Astrocyte (in vitro differentiated cells and primary cell): ENCODE data around the gene ECT2. TPM values are rescaled to one million over a fixed set of nuclear protein-coding genes. Genes with fewer than 3 reads are reported as not detected.

Source experiments
- DNase-seq: peaks from one replicate; pipeline ENCODE4 v3.0.0-alpha.2; 2010; ENCODE audit warnings: low read depth
- FAIRE-seq: peaks from 2 replicates; lab custom pipeline; 2011; peaks lifted over from hg19 to GRCh38; lab: Jason Lieb, UNC
- H2AFZ ChIP-seq: 2 replicates; pipeline ENCODE4 v1.6.0; 2012; ENCODE audit warnings: low read depth, low read length, inconsistent platforms
- H3K27ac ChIP-seq: 2 replicates; pipeline ENCODE4 v1.5.1; 2011; ENCODE audit warnings: low read depth, low read length, inconsistent platforms
- H3K27me3 ChIP-seq: 2 replicates; pipeline ENCODE4 v1.6.0; 2011; ENCODE audit warnings: low read length, inconsistent platforms; ENCODE audit not compliant: insufficient read depth
- H3K36me3 ChIP-seq: 2 replicates; pipeline ENCODE4 v1.5.1; 2011; ENCODE audit warnings: low read length, inconsistent platforms; ENCODE audit not compliant: insufficient read depth
- H3K4me1 ChIP-seq: 2 replicates; pipeline ENCODE4 v1.5.1; 2011; ENCODE audit warnings: low read length, inconsistent platforms; ENCODE audit not compliant: insufficient read depth
- H3K4me2 ChIP-seq: 2 replicates; pipeline ENCODE4 v1.6.0; 2012; ENCODE audit warnings: low read length, inconsistent platforms
- H3K4me3 ChIP-seq: 2 replicates; pipeline ENCODE4 v1.5.1; 2011; ENCODE audit warnings: low read depth, mild to moderate bottlenecking, low read length, inconsistent platforms; ENCODE audit not compliant: insufficient read depth
- H3K79me2 ChIP-seq: 2 replicates; pipeline ENCODE4 v1.6.0; 2012; ENCODE audit warnings: mild to moderate bottlenecking, low read length, inconsistent platforms; ENCODE audit not compliant: insufficient read depth
- H3K9ac ChIP-seq: 2 replicates; pipeline ENCODE4 v1.6.0; 2012; ENCODE audit warnings: mild to moderate bottlenecking, low read length, inconsistent platforms
- H3K9me3 ChIP-seq: 2 replicates; pipeline ENCODE4 v1.5.1; 2012; ENCODE audit warnings: low read depth, mild to moderate bottlenecking, low read length, inconsistent platforms; ENCODE audit not compliant: insufficient read depth
- H4K20me1 ChIP-seq: 2 replicates; pipeline ENCODE4 v1.6.0; 2012; ENCODE audit warnings: low read length, inconsistent platforms; ENCODE audit not compliant: insufficient read depth
- H3K27ac Mint-ChIP-seq: one replicate; pipeline ENCODE4 v1.8.0; 2021; ENCODE audit warnings: mild to moderate bottlenecking, mixed read lengths; ENCODE audit not compliant: unreplicated experiment
- H3K27me3 Mint-ChIP-seq: one replicate; pipeline ENCODE4 v1.8.0; 2021; ENCODE audit warnings: low read depth, mixed read lengths; ENCODE audit not compliant: unreplicated experiment
- H3K36me3 Mint-ChIP-seq: one replicate; pipeline ENCODE4 v1.8.0; 2021; ENCODE audit warnings: low read depth, mixed read lengths; ENCODE audit not compliant: unreplicated experiment
- H3K4me1 Mint-ChIP-seq: one replicate; pipeline ENCODE4 v1.8.0; 2021; ENCODE audit warnings: low read depth, mixed read lengths; ENCODE audit not compliant: unreplicated experiment
- H3K4me3 Mint-ChIP-seq: one replicate; pipeline ENCODE4 v1.8.0; 2021; ENCODE audit warnings: mild to moderate bottlenecking, moderate library complexity, mixed read lengths; ENCODE audit not compliant: unreplicated experiment
- H3K9me3 Mint-ChIP-seq: one replicate; pipeline ENCODE4 v1.8.0; 2021; ENCODE audit warnings: mild to moderate bottlenecking, mixed read lengths; ENCODE audit not compliant: unreplicated experiment
- CTCF ChIP-seq: IDR thresholded peaks from 2 replicates; pipeline ENCODE4 v1.5.1; 2011; ENCODE audit warnings: low read depth, mild to moderate bottlenecking, inconsistent platforms, low read length, moderate library complexity; ENCODE audit not compliant: insufficient read depth
- EZH2 ChIP-seq: IDR thresholded peaks from 2 replicates; pipeline ENCODE4 v1.6.1; 2012; ENCODE audit warnings: mild to moderate bottlenecking, low read length, inconsistent platforms; ENCODE audit not compliant: insufficient read depth
- total RNA-seq: library from RNA; stranded (reverse); gene quantifications from 2 replicates; pipeline ENCODE4 v1.2.1, GENCODE V29; 2021

Gene ECT2
- total RNA-seq, 1 donor from 2014 or later = 16.4 TPM

DNA sequence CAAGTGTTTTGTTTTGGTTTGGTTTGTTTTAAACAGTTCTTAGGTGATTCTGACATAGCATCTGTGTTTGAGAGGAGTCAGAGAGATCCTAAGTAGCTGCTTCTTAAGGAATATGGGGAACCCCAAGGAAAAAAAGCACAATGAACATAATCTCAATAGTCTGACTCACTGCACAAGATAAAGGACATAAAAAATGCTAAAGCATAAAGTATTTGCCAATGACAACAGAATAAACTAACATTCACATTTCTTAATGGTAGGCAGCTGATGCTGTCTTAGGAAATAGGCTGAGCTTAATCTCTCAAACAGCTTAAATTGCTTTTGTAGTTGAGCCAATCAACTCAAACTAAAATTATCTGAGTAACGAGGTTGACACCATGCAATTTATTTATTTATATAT lies 42.6 kb upstream of the ECT2 start:
- Histone ChIP-seq H3K27me3 (no peaks in the 10 kb centered on the region), H3K79me2 (peaks cover 71% of the 10 kb centered on the region), H3K4me1 (peaks cover 13% of the 10 kb centered on the region), H3K4me2 (peak overlapping the region; percentile 16), H3K9ac (peak overlapping the region; percentile 33), H4K20me1 (peaks cover 24% of the 10 kb centered on the region), H3K9me3 (no peaks in the 10 kb centered on the region), H2AFZ (no peak overlapping the region), H3K27ac (peak overlapping the region; percentile 43), H3K36me3 (no peaks in the 10 kb centered on the region), H3K4me3 (no peak overlapping the region)
- Mint-ChIP-seq H3K4me3 (no peak overlapping the region), H3K36me3 (no peaks in the 10 kb centered on the region), H3K4me1 (peaks cover 8% of the 10 kb centered on the region), H3K27ac (no peak overlapping the region), H3K9me3 (no peaks in the 10 kb centered on the region), H3K27me3 (no peaks in the 10 kb centered on the region)
- DNase-seq (peak; percentile 79), FAIRE-seq (no peak)
- TF ChIP-seq CTCF (no peak), EZH2 (no peak)

- FAIRE-seq = no peak
- H3K4me3 ChIP-seq = peak overlapping the region; percentile 82
- peak overlapping the region; percentile 89 for H3K9ac ChIP-seq
Observed at GRCh38 chr3:172708921-172709773, 41.4 kb upstream of the ECT2 start.

More at GRCh38 chr3:172708921-172709773, 41.4 kb upstream of the ECT2 start:
- Histone ChIP-seq H4K20me1 (peaks cover 19% of the 10 kb centered on the region), H3K27me3 (no peaks in the 10 kb centered on the region), H2AFZ (no peak overlapping the region), H3K79me2 (peaks cover 60% of the 10 kb centered on the region), H3K4me1 (peaks cover 13% of the 10 kb centered on the region), H3K36me3 (no peaks in the 10 kb centered on the region), H3K4me2 (peak overlapping the region; percentile 92), H3K9me3 (no peaks in the 10 kb centered on the region), H3K27ac (peak overlapping the region; percentile 97)
- H3K27ac Mint-ChIP-seq = no peak overlapping the region
- no peak for TF ChIP-seq EZH2
- TF ChIP-seq CTCF = no peak
- peak overlapping the region; percentile 92 for H3K4me3 Mint-ChIP-seq
- DNase-seq = no peak
- no peaks in the 10 kb centered on the region for H3K9me3 Mint-ChIP-seq
- no peaks in the 10 kb centered on the region for H3K36me3 Mint-ChIP-seq
- peaks cover 8% of the 10 kb centered on the region for H3K4me1 Mint-ChIP-seq
- no peaks in the 10 kb centered on the region for H3K27me3 Mint-ChIP-seq
